ENCODE measurements around the gene CDH23. TPM values are rescaled to one million over a fixed set of nuclear protein-coding genes. Genes with fewer than 3 reads are reported as not detected.
A peak's percentile ranks its signal among the peaks of the same experiment; 100 is the strongest.

CDH23 gene
- total RNA-seq, 4 donors from 2014 or later, result 14.4 to 29.6 (median 19.7) TPM

DNA sequence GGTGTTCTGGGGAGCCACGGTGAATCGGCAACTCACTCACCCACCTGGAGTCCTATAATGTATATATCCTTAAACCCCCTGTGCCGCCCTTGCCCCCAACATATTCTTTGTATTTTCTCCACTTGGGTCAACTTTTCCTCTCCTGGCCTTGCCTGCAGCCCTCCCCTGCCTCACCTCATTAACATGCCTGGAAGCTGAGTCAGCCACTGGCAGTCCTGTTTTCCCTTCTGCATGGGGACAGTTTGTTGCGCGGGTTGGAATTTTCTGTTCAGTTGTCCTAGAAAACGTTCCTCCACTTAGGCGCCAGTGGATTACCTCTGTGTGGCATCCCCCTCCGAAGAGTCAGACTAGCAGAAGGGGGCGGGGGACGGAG, 225.4 kb downstream of the CDH23 start:
- intact Hi-C loops (cut with DNase I), result loop anchor here (5.0 kb wide), 1 partner anchor 150 kb away; the partner anchor contains the start of gene VSIR
- Histone ChIP-seq H3K4me1 (peaks cover 31 to 91% (median 86%) of the 10 kb centered on the region in 4 donors), H3K9me3 (no peaks in the 10 kb centered on the region), H3K27ac (replicated peaks in 1 of 4) (peak overlapping the region; percentile 84 to 87 (median 85)), H3K36me3 (no peaks in the 10 kb centered on the region), H3K4me3 (no peak overlapping the region), H3K27me3 (no peaks in the 10 kb centered on the region)
- DNase-seq (ENCODE audit: extremely low spot score), result no peak
- WGBS, result 60% methylated on average over 10 of the region's 10 CpGs
- TF ChIP-seq CTCF (IDR thresholded peaks at IDR 0.05) (no peak), POLR2AphosphoS5 (IDR thresholded peaks at IDR 0.05) (peak; percentile 62 to 82), EP300 (IDR thresholded peaks at IDR 0.05) (peak; percentile 36), POLR2A (IDR thresholded peaks at IDR 0.05; ENCODE audit: low read depth) (no peak)

DNA sequence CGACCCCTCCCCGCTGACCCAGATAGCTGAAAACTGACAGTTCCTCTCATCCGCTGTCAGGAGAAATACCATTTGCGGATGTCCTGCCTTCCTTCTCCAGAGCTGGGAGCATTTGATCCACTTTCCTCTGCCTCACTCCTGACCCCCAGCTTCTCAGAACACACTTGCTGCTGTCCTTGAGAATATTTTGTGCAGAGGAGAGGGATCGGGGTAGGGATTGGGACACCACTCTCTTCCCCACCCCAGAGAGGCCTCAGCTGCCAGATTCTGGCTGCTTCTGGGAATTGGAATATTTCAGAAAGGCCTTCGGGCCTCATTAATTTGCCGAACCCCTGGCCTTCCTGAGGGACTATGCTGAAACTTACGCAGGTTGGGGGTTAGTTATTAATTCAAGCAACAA, 225.9 kb downstream of the CDH23 start:
- intact Hi-C loops (cut with DNase I), result loop anchor here (5.0 kb wide), 1 partner anchor 150 kb away; the partner anchor contains the start of gene VSIR
- Histone ChIP-seq H3K27me3 (no peaks in the 10 kb centered on the region), H3K36me3 (no peaks in the 10 kb centered on the region), H3K9me3 (no peaks in the 10 kb centered on the region), H3K27ac (replicated peaks in 1 of 4) (peak overlapping the region; percentile 84 to 87 (median 85)), H3K4me3 (no peak overlapping the region), H3K4me1 (peaks cover 31 to 95% (median 90%) of the 10 kb centered on the region in 4 donors)
- WGBS, result 85% methylated on average over 8 of the region's 8 CpGs
- no peak for TF ChIP-seq CTCF (IDR thresholded peaks at IDR 0.05)
- DNase-seq (ENCODE audit: extremely low spot score), result no peak

GRCh38 chr10:71623098-71623985, 226.6 kb downstream of the CDH23 start:
- TF ChIP-seq CTCF (IDR thresholded peaks at IDR 0.05) (peak; percentile 27 to 53 (median 50)), POLR2AphosphoS5 (IDR thresholded peaks at IDR 0.05) (peak; percentile 37 to 58), POLR2A (IDR thresholded peaks at IDR 0.05; ENCODE audit: low read depth) (no peak)
- intact Hi-C loops (cut with DNase I), result loop anchor here (5.0 kb wide), 1 partner anchor 149 kb away; the partner anchor contains the start of gene VSIR
- WGBS, result 49% methylated on average over 10 of the region's 11 CpGs
- no peak for DNase-seq (ENCODE audit: extremely low spot score)
- no peaks in the 10 kb centered on the region for H3K9me3 ChIP-seq
- peak overlapping the region; percentile 84 to 87 (median 85) for H3K27ac ChIP-seq (replicated peaks in 1 of 4)
- peaks cover 31 to 97% (median 89%) of the 10 kb centered on the region in 4 donors for H3K4me1 ChIP-seq
- no peak overlapping the region for H3K4me3 ChIP-seq
- H3K36me3 ChIP-seq, result no peaks in the 10 kb centered on the region
- no peaks in the 10 kb centered on the region for H3K27me3 ChIP-seq

- H3K36me3 ChIP-seq, result no peaks in the 10 kb centered on the region
- intact Hi-C loops (cut with DNase I), result loop anchor here (5.0 kb wide), 1 partner anchor 148 kb away; the partner anchor contains the start of gene VSIR
- H3K4me1 ChIP-seq, result peaks cover 31 to 95% (median 88%) of the 10 kb centered on the region in 4 donors
- peak overlapping the region; percentile 84 to 87 (median 85) for H3K27ac ChIP-seq (replicated peaks in 1 of 4)
- H3K27me3 ChIP-seq, result no peaks in the 10 kb centered on the region
- H3K4me3 ChIP-seq, result no peak overlapping the region
- no peaks in the 10 kb centered on the region for H3K9me3 ChIP-seq
- 92% methylated on average over 9 of the region's 9 CpGs for WGBS
- no peak for DNase-seq (ENCODE audit: extremely low spot score)
- TF ChIP-seq POLR2A (IDR thresholded peaks at IDR 0.05; ENCODE audit: low read depth), result no peak
- no peak for TF ChIP-seq POLR2AphosphoS5 (IDR thresholded peaks at IDR 0.05)
- no peak for TF ChIP-seq EP300 (IDR thresholded peaks at IDR 0.05)
Measured at GRCh38 chr10:71623986-71624291, 227.2 kb downstream of the CDH23 start.

GRCh38 chr10:71625445-71626175, 228.9 kb downstream of the CDH23 start:
- Histone ChIP-seq H3K4me3 (no peak overlapping the region), H3K9me3 (no peaks in the 10 kb centered on the region), H3K27ac (replicated peaks in 1 of 4) (peak overlapping the region; percentile 84 to 87 (median 85)), H3K27me3 (no peaks in the 10 kb centered on the region), H3K4me1 (peaks cover 29 to 97% (median 86%) of the 10 kb centered on the region in 4 donors), H3K36me3 (no peaks in the 10 kb centered on the region)
- 58% methylated on average over 11 of the region's 11 CpGs for WGBS
- TF ChIP-seq POLR2AphosphoS5 (IDR thresholded peaks at IDR 0.05) (peak in 1 of 2 donors; percentile 69), CTCF (IDR thresholded peaks at IDR 0.05) (no peak), POLR2A (IDR thresholded peaks at IDR 0.05; ENCODE audit: low read depth) (no peak), EP300 (IDR thresholded peaks at IDR 0.05) (no peak)
- DNase-seq (ENCODE audit: extremely low spot score), result no peak
- intact Hi-C loops (cut with DNase I), result no loop called here
